GM23338 (cell line): ENCODE measurements around the gene C14orf119.

Source experiments
- EZH2phosphoT487 ChIP-seq: fragments of 200-600 bp; sonication (generic); IDR thresholded peaks from one replicate; pipeline ENCODE4 v1.8.1; 2018; ENCODE audit warnings: antibody characterized with exemption; ENCODE audit not compliant: unreplicated experiment
- TF ChIP-seq, protein P1 (sequence below): IDR thresholded peaks from 2 replicates; pipeline ENCODE4 v1.6.1; 2016; ENCODE audit warnings: antibody characterized with exemption

DNA sequence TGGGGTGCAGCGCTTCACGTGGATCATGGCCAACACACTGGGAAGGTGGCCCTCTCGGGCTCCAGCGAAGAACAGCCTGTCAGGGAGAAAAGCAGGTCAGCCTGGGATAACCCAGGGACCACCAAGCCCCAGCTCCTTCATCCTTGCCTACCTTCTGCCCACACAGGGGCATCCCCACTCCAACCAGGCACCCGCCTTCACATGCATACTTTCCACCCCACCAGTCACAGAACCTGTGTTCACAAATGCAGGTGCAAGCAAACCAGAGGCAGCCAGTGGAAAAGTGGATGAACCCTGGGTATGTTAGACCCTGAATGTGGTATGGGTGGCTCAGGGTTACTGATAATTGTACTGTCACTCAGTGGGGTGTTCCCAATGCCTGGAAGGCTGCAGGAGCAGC is 36.2 kb downstream of the C14orf119 start:
- TF ChIP-seq, protein P1, sequence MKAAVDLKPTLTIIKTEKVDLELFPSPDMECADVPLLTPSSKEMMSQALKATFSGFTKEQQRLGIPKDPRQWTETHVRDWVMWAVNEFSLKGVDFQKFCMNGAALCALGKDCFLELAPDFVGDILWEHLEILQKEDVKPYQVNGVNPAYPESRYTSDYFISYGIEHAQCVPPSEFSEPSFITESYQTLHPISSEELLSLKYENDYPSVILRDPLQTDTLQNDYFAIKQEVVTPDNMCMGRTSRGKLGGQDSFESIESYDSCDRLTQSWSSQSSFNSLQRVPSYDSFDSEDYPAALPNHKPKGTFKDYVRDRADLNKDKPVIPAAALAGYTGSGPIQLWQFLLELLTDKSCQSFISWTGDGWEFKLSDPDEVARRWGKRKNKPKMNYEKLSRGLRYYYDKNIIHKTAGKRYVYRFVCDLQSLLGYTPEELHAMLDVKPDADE, result no peak
- no peak for TF ChIP-seq EZH2phosphoT487
